HG03342 (cell line): ENCODE measurements around the gene ELFN2.

ENCODE experiments used
- ATAC-seq: cut with Tn5 transposase; IDR thresholded peaks from one replicate; pipeline ENCODE4 v1.9.1; 2021; ENCODE audit warnings: mild to moderate bottlenecking, moderate library complexity; ENCODE audit not compliant: unreplicated experiment

ELFN2 gene

GRCh38 chr22:37358917-37359316 is 68.4 kb downstream of the ELFN2 start:
- ATAC-seq: no peak

- ATAC-seq: no peak
Observed at GRCh38 chr22:37358386-37358785, 68.9 kb downstream of the ELFN2 start.

- ATAC-seq: no peak
Observed at GRCh38 chr22:37357446-37358075, 69.7 kb downstream of the ELFN2 start.

GRCh38 chr22:37356922-37357321 is 70.4 kb downstream of the ELFN2 start:
- ATAC-seq: no peak

GRCh38 chr22:37355174-37355573 is 72.1 kb downstream of the ELFN2 start:
- no peak for ATAC-seq

GRCh38 chr22:37354670-37355069 is 72.6 kb downstream of the ELFN2 start:
- ATAC-seq: no peak

- no peak for ATAC-seq
Observed at GRCh38 chr22:37354261-37354660, 73.0 kb downstream of the ELFN2 start.

GRCh38 chr22:37353839-37354238 is 73.4 kb downstream of the ELFN2 start:
- ATAC-seq: no peak

- no peak for ATAC-seq
Observed at GRCh38 chr22:37352481-37352880, 74.8 kb downstream of the ELFN2 start.

- no peak for ATAC-seq
Observed at GRCh38 chr22:37351232-37351631, 76.0 kb downstream of the ELFN2 start.

GRCh38 chr22:37349043-37349814 is 78.0 kb downstream of the ELFN2 start:
- no peak for ATAC-seq

GRCh38 chr22:37346505-37346895 is 80.8 kb downstream of the ELFN2 start:
- ATAC-seq: no peak

GRCh38 chr22:37345863-37346504 is 81.3 kb downstream of the ELFN2 start:
- no peak for ATAC-seq

GRCh38 chr22:37344735-37345449 is 82.4 kb downstream of the ELFN2 start:
- no peak for ATAC-seq

- ATAC-seq: no peak
Observed at GRCh38 chr22:37343863-37344734, 83.2 kb downstream of the ELFN2 start.

- ATAC-seq: no peak
Observed at GRCh38 chr22:37343348-37343747, 83.9 kb downstream of the ELFN2 start.

GRCh38 chr22:37342065-37342464 is 85.2 kb downstream of the ELFN2 start:
- no peak for ATAC-seq

- no peak for ATAC-seq
Observed at GRCh38 chr22:37340331-37341262, 86.7 kb downstream of the ELFN2 start.

- ATAC-seq: no peak
Observed at GRCh38 chr22:37338539-37339246, 88.6 kb downstream of the ELFN2 start.
